Measurements from ENCODE around the gene ATP10A. TPM values are rescaled to one million over a fixed set of nuclear protein-coding genes. Genes with fewer than 3 reads are reported as not detected.

The ATP10A gene
- total and polyA plus RNA-seq, 9 of the 15 experiments (the other 6 are each of a cell fraction or from before 2014, with no cell fraction given), result 0.09 TPM; not detected in 8

DNA sequence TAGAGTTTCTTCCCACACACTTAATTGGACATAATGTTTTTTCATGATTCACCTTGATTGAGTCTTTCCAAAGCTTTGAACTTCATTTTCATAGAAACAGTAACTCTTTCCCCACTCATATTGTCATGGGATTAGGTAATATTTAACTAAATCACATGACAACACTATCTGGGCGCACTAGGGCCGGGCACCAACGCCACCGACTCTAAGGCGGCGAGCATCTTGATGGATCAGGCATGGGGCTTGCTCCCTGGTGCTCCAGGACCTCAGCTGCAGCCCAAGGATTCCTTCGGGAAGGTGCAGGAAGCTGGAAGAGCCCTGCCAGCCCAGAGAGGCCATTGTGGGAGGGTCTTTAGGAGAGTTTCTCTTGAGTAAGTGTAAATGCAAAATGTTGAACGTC lies 231.2 kb downstream of the ATP10A start:
- in situ Hi-C loops (cut with MboI) (no loop called here), intact Hi-C loops (cut with micrococcal nuclease) (no loop called here)
- H2AFZ ChIP-seq (ENCODE audit: low read depth, low read length), result no peak overlapping the region
- no peak for TF ChIP-seq NELFE (IDR thresholded peaks at IDR 0.05; ENCODE audit: insufficient read depth, insufficient read length)
- H3K27ac ChIP-seq (ENCODE audit: extremely low read depth, low read depth, low read length), result no peak overlapping the region
- H3K36me3 ChIP-seq (ENCODE audit: control insufficient read depth, insufficient read depth, low read length), result no peaks in the 10 kb centered on the region
- no peaks in the 10 kb centered on the region; a peak in 1 of 5 replicates for H3K27me3 ChIP-seq (ENCODE audit: control insufficient read depth in 2 of 2, insufficient read depth in 2 of 2, low read length in 2 of 2)
- H3K4me1 ChIP-seq (replicated peaks in 1 of 2; ENCODE audit: control insufficient read depth in 2 of 2, insufficient read depth in 2 of 2, low read length in 2 of 2), result no peaks in the 10 kb centered on the region
- H3K4me2 ChIP-seq (ENCODE audit: insufficient read depth, low read length), result no peak overlapping the region
- no peaks in the 10 kb centered on the region for H3K9me1 ChIP-seq (ENCODE audit: control insufficient read depth, insufficient read depth, low read length)
- no peaks in the 10 kb centered on the region for H3K79me2 ChIP-seq (ENCODE audit: control insufficient read depth, insufficient read depth, low read length)
- ATAC-seq, result no peak
- no peak for FAIRE-seq
- no peak for DNase-seq (ENCODE audit: extremely low read depth in 1 of 4, low spot score in 3 of 4)
- no peak overlapping the region for H3K4me3 ChIP-seq
- POLR2A ChIA-PET, result no interaction called here
- CTCF ChIA-PET (ENCODE audit: low intra/inter-chr PET ratio), result no interaction called here
- no peaks in the 10 kb centered on the region for H4K20me1 ChIP-seq (replicated peaks; ENCODE audit: control insufficient read depth, insufficient read depth, low read length)
- 0% methylated on average over 8 of the region's 8 CpGs for WGBS (ENCODE audit: insufficient coverage, low coverage, missing lambda C conversion rate)
- H3K9ac ChIP-seq (ENCODE audit: insufficient read depth in 1 of 2, low read depth in 2 of 2, low read length in 2 of 2), result no peak overlapping the region
- H3K9me3 ChIP-seq (replicated peaks; ENCODE audit: control insufficient read depth, insufficient read depth, low read depth, low read length), result no peaks in the 10 kb centered on the region
- BruUV-seq (replicated peaks), result no TSS peak

Small RNAs within 50 kb of the gene (microRNA-seq; reads per million reads assigned to microRNA genes)
- gene MIR4715 (ENCODE audit: borderline microRNAs expressed), result not detected

Small RNAs within 50 kb of the gene (small RNA-seq; reads per million reads assigned to genes)
- not detected for gene MIR4715
- not detected for gene RNA5SP390
